Caco-2 (cell line): ENCODE measurements around the gene COL25A1. TPM values are rescaled to one million over a fixed set of nuclear protein-coding genes. Genes with fewer than 3 reads are reported as not detected.

Source experiments
- BruUV-seq: library from RNA; stranded (reverse); fragments of 400-500 nt; replicated peaks from 2 replicates; lab custom pipeline; 2021; lab: Mats Ljungman, UMichigan
- CTCF ChIA-PET: fragments of 300-600 bp; sonication (Branson Sonifier 250); formaldehyde crosslinking; loops from one replicate; lab custom pipeline; 2022; ENCODE audit warnings: antibody characterized with exemption; lab: Charles Lee
- POLR2A ChIA-PET: fragments of 300-600 bp; sonication (Branson Sonifier 250); formaldehyde crosslinking; loops from one replicate; lab custom pipeline; 2022; ENCODE audit warnings: antibody characterized with exemption; lab: Charles Lee
- DNase-seq, 2 experiments: peaks; one replicate each; pipeline versions ENCODE4 v3.0.0 to v3.0.0-alpha.2; 2020 to 2022
- H3K27me3 ChIP-seq: replicated peaks from 2 replicates; pipeline ENCODE4 v1.6.0; 2011; ENCODE audit warnings: low read length; ENCODE audit not compliant: control insufficient read depth, insufficient read depth
- H3K36me3 ChIP-seq: 2 replicates; pipeline ENCODE4 v1.5.1; 2011; ENCODE audit warnings: low read length; ENCODE audit not compliant: control insufficient read depth, insufficient read depth
- H3K4me1 ChIP-seq: fragments of 250-450 bp; sonication (Bioruptor Pico); 2 replicates; pipeline ENCODE4 v1.5.1; 2020; ENCODE audit warnings: mild to moderate bottlenecking
- H3K4me3 ChIP-seq: 2 replicates; pipeline ENCODE4 v1.5.1; 2011; ENCODE audit warnings: low read depth, mild to moderate bottlenecking, control low read depth, low read length
- H3K9me3 ChIP-seq: fragments of 250-450 bp; sonication (Bioruptor Pico); 2 replicates; pipeline ENCODE4 v1.5.1; 2020; ENCODE audit warnings: mild to moderate bottlenecking, moderate library complexity
- H3K27ac Mint-ChIP-seq: one replicate; pipeline ENCODE4 v1.8.0; 2022; ENCODE audit warnings: mixed read lengths; ENCODE audit not compliant: unreplicated experiment
- H3K27me3 Mint-ChIP-seq: one replicate; pipeline ENCODE4 v1.8.0; 2022; ENCODE audit warnings: mixed read lengths; ENCODE audit not compliant: insufficient read depth, unreplicated experiment
- H3K36me3 Mint-ChIP-seq: one replicate; pipeline ENCODE4 v1.8.0; 2022; ENCODE audit warnings: mild to moderate bottlenecking, mixed read lengths; ENCODE audit not compliant: insufficient read depth, unreplicated experiment
- H3K4me1 Mint-ChIP-seq: one replicate; pipeline ENCODE4 v1.8.0; 2022; ENCODE audit warnings: low read depth, mixed read lengths; ENCODE audit not compliant: unreplicated experiment
- H3K4me3 Mint-ChIP-seq: one replicate; pipeline ENCODE4 v1.8.0; 2022; ENCODE audit warnings: mild to moderate bottlenecking, moderate library complexity, mixed read lengths; ENCODE audit not compliant: unreplicated experiment
- H3K9me3 Mint-ChIP-seq: one replicate; pipeline ENCODE4 v1.8.0; 2022; ENCODE audit warnings: mixed read lengths; ENCODE audit not compliant: unreplicated experiment
- CTCF ChIP-seq, 2 experiments: fragments of 200-600 bp in 1 of 2; IDR thresholded peaks; 1 replicate in 1 of 2; 2 replicates in 1 of 2; pipeline versions ENCODE4 v1.5.1 to v1.8.0; 2011 to 2022; ENCODE audit warnings: antibody characterized with exemption in 1 of 2, control low read depth in 1 of 2, inconsistent platforms in 1 of 2, low read depth in 1 of 2, low read length in 1 of 2, mild to moderate bottlenecking in 1 of 2, moderate library complexity in 1 of 2; ENCODE audit not compliant: insufficient read depth in 1 of 2, severe bottlenecking in 1 of 2, unreplicated experiment in 1 of 2
- intact Hi-C: fragments of 100-400 bp; cut with micrococcal nuclease; formaldehyde crosslinking; loops from one replicate; pipeline ENCODE4 v1.10.0; 2022; ENCODE audit not compliant: unreplicated experiment
- total RNA-seq: library from RNA; stranded (reverse); gene quantifications from 2 replicates; pipeline ENCODE4 v1.2.3, GENCODE V29; 2022

The COL25A1 gene
- total RNA-seq, 1 experiment from 2014 or later, result not detected

GRCh38 chr4:109046471-109047201 lies 255.8 kb downstream of the COL25A1 start:
- no peaks in the 10 kb centered on the region for H3K27me3 Mint-ChIP-seq
- Histone ChIP-seq H3K4me3 (no peak overlapping the region), H3K4me1 (no peaks in the 10 kb centered on the region), H3K9me3 (no peaks in the 10 kb centered on the region; the same call in 1 of the 2 replicates), H3K36me3 (no peaks in the 10 kb centered on the region), H3K27me3 (no peaks in the 10 kb centered on the region)
- H3K27ac Mint-ChIP-seq, result no peak overlapping the region
- H3K4me3 Mint-ChIP-seq, result no peak overlapping the region
- DNase-seq, result no peak
- POLR2A ChIA-PET, result no interaction called here
- CTCF ChIA-PET, result no interaction called here
- BruUV-seq, result no TSS peak
- H3K9me3 Mint-ChIP-seq, result no peaks in the 10 kb centered on the region
- no peak for TF ChIP-seq CTCF (IDR thresholded peaks at IDR 0.05; ENCODE audit: insufficient read depth in 1 of 2, low read depth in 1 of 2, low read length in 1 of 2, severe bottlenecking in 1 of 2, unreplicated experiment in 1 of 2)
- H3K36me3 Mint-ChIP-seq, result no peaks in the 10 kb centered on the region
- intact Hi-C loops, result no loop called here
- H3K4me1 Mint-ChIP-seq, result no peaks in the 10 kb centered on the region

- POLR2A ChIA-PET, result no interaction called here
- Mint-ChIP-seq H3K9me3 (no peaks in the 10 kb centered on the region), H3K4me3 (no peak overlapping the region), H3K27me3 (peaks cover under 1% of the 10 kb centered on the region), H3K36me3 (no peaks in the 10 kb centered on the region), H3K27ac (no peak overlapping the region), H3K4me1 (no peaks in the 10 kb centered on the region)
- Histone ChIP-seq H3K4me1 (no peaks in the 10 kb centered on the region), H3K36me3 (no peaks in the 10 kb centered on the region), H3K4me3 (no peak overlapping the region), H3K9me3 (no peaks in the 10 kb centered on the region; the same call in 1 of the 2 replicates), H3K27me3 (no peaks in the 10 kb centered on the region)
- intact Hi-C loops, result no loop called here
- no peak for TF ChIP-seq CTCF (IDR thresholded peaks at IDR 0.05; ENCODE audit: insufficient read depth in 1 of 2, low read depth in 1 of 2, low read length in 1 of 2, severe bottlenecking in 1 of 2, unreplicated experiment in 1 of 2)
- BruUV-seq, result no TSS peak
- no peak for DNase-seq
- CTCF ChIA-PET, result no interaction called here
Measured at GRCh38 chr4:109044431-109044830, 258.0 kb downstream of the COL25A1 start.

- Mint-ChIP-seq H3K36me3 (no peaks in the 10 kb centered on the region), H3K27me3 (peaks cover 5% of the 10 kb centered on the region), H3K9me3 (no peaks in the 10 kb centered on the region), H3K27ac (no peak overlapping the region), H3K4me3 (no peak overlapping the region), H3K4me1 (no peaks in the 10 kb centered on the region)
- no peak for TF ChIP-seq CTCF (IDR thresholded peaks at IDR 0.05; ENCODE audit: insufficient read depth in 1 of 2, low read depth in 1 of 2, low read length in 1 of 2, severe bottlenecking in 1 of 2, unreplicated experiment in 1 of 2)
- H3K9me3 ChIP-seq, result no peaks in the 10 kb centered on the region; the same call in 1 of the 2 replicates
- no peaks in the 10 kb centered on the region for H3K27me3 ChIP-seq
- no TSS peak for BruUV-seq
- no peak for DNase-seq
- no peaks in the 10 kb centered on the region for H3K36me3 ChIP-seq
- CTCF ChIA-PET, result no interaction called here
- no peak overlapping the region for H3K4me3 ChIP-seq
- intact Hi-C loops, result no loop called here
- POLR2A ChIA-PET, result no interaction called here
- no peaks in the 10 kb centered on the region for H3K4me1 ChIP-seq
Measured at GRCh38 chr4:109043286-109043685, 259.2 kb downstream of the COL25A1 start.
